Fibroblast of lung (primary cell): ENCODE results near the gene ZBTB37. TPM values are rescaled to one million over a fixed set of nuclear protein-coding genes. Genes with fewer than 3 reads are reported as not detected.

Experiments
- DNase-seq, 2 donors: peaks; one replicate each; pipeline versions ENCODE4 v3.0.0 to v3.0.0-alpha.2; 2010; ENCODE audit warnings: low read depth in 2 of 2
- H2AFZ ChIP-seq: 2 replicates; pipeline ENCODE4 v1.5.1; 2012; ENCODE audit warnings: low read length, control low read depth, inconsistent platforms
- H3K27ac ChIP-seq: 2 replicates; pipeline ENCODE4 v1.5.1; 2011; ENCODE audit warnings: low read length, control low read depth; ENCODE audit not compliant: insufficient read depth
- H3K27me3 ChIP-seq: 2 replicates; pipeline ENCODE4 v1.5.1; 2011; ENCODE audit warnings: mild to moderate bottlenecking, low read length; ENCODE audit not compliant: control insufficient read depth, insufficient read depth
- H3K36me3 ChIP-seq: 2 replicates; pipeline ENCODE4 v1.5.1; 2011; ENCODE audit warnings: low read length; ENCODE audit not compliant: control insufficient read depth, insufficient read depth
- H3K4me1 ChIP-seq: 2 replicates; pipeline ENCODE4 v1.5.1; 2011; ENCODE audit warnings: low read length; ENCODE audit not compliant: control insufficient read depth, insufficient read depth; ENCODE audit errors: extremely low read depth
- H3K4me2 ChIP-seq: 2 replicates; pipeline ENCODE4 v1.5.1; 2011; ENCODE audit warnings: low read length, control low read depth; ENCODE audit not compliant: insufficient read depth; ENCODE audit errors: extremely low read depth
- H3K4me3 ChIP-seq, 4 experiments: fragments of 200-600 bp in 1 of 4; sonication (generic) in 1 of 4; replicated peaks in 1 of 4; 2 replicates each; pipeline ENCODE4 v1.5.1; 2011 to 2016; ENCODE audit warnings: low read length in 4 of 4, low read depth in 3 of 4, mild to moderate bottlenecking in 3 of 4, control low read depth in 2 of 4, inconsistent platforms in 1 of 4, mixed read lengths in 1 of 4; ENCODE audit not compliant: insufficient read depth in 1 of 4; ENCODE audit errors: control extremely low read depth in 1 of 4
- H3K79me2 ChIP-seq: 2 replicates; pipeline ENCODE4 v1.5.1; 2012; ENCODE audit warnings: mild to moderate bottlenecking, low read length, inconsistent platforms; ENCODE audit not compliant: control insufficient read depth, insufficient read depth
- H3K9ac ChIP-seq: 2 replicates; pipeline ENCODE4 v1.5.1; 2011; ENCODE audit warnings: mild to moderate bottlenecking, low read length, control low read depth; ENCODE audit not compliant: insufficient read depth
- H3K9me3 ChIP-seq: 2 replicates; pipeline ENCODE4 v1.5.1; 2012; ENCODE audit warnings: low read depth, low read length; ENCODE audit not compliant: control insufficient read depth, insufficient read depth
- H4K20me1 ChIP-seq: 2 replicates; pipeline ENCODE4 v1.5.1; 2011; ENCODE audit warnings: low read length; ENCODE audit not compliant: control insufficient read depth, insufficient read depth; ENCODE audit errors: extremely low read depth
- CTCF ChIP-seq, 2 donors: IDR thresholded peaks in 1 of 2; conservative IDR thresholded peaks in 1 of 2; 1 replicate in 1 of 2; 2 replicates in 1 of 2; pipeline ENCODE4 v1.5.1; 2011 to 2012; ENCODE audit warnings: low read length in 2 of 2, control low read depth in 1 of 2, inconsistent platforms in 1 of 2, low read depth in 1 of 2, mild to moderate bottlenecking in 1 of 2
- EZH2 ChIP-seq: IDR thresholded peaks from 2 replicates; pipeline ENCODE4 v1.5.1; 2012; ENCODE audit warnings: low read length, control low read depth, mild to moderate bottlenecking; ENCODE audit errors: missing control alignments
- polyA plus RNA-seq, 2 donors: library from polyadenylated mRNA; depleted of rRNA in 1 of 2; stranded (reverse) in 1 of 2; unstranded in 1 of 2; fragments of >200 nt; gene quantifications; 2 replicates each; pipeline ENCODE4 v1.2.1, GENCODE V29; 2011 to 2012; ENCODE audit warnings: missing spikeins in 1 of 2
- total RNA-seq: library from RNA; depleted of rRNA; stranded (reverse); fragments of >200 nt; gene quantifications from 2 replicates; pipeline ENCODE4 v1.2.1, GENCODE V29; 2014

ZBTB37 gene
- total and polyA plus RNA-seq, 2 donors (not counting 1 experiment from before 2014, with no cell fraction given) = 3.0 to 8.3 TPM

GRCh38 chr1:173886746-173887611 is 18.8 kb downstream of the ZBTB37 start:
- no peak for DNase-seq

GRCh38 chr1:173887627-173888026 is 19.4 kb downstream of the ZBTB37 start:
- Histone ChIP-seq H3K79me2 (no peaks in the 10 kb centered on the region), H3K27ac (no peak overlapping the region), H3K4me3 (no peak overlapping the region), H3K9ac (no peak overlapping the region), H3K36me3 (peaks cover 3% of the 10 kb centered on the region), H3K9me3 (no peaks in the 10 kb centered on the region), H4K20me1 (no peaks in the 10 kb centered on the region), H3K4me2 (no peak overlapping the region), H3K27me3 (no peaks in the 10 kb centered on the region), H3K4me1 (no peaks in the 10 kb centered on the region), H2AFZ (no peak overlapping the region)
- DNase-seq = no peak
- TF ChIP-seq EZH2 = no peak
- no peak for TF ChIP-seq CTCF (conservative IDR thresholded peaks at IDR 0.05 in 1 of 2, IDR thresholded peaks at IDR 0.05 in 1 of 2; ENCODE audit: low read depth in 1 of 2, low read length in 2 of 2)

More at GRCh38 chr1:173886746-173887611, 18.8 kb downstream of the ZBTB37 start:
- Histone ChIP-seq H3K4me2 (no peak overlapping the region), H4K20me1 (no peaks in the 10 kb centered on the region), H3K4me3 (no peak overlapping the region), H3K4me1 (no peaks in the 10 kb centered on the region), H3K27ac (no peak overlapping the region), H3K9me3 (no peaks in the 10 kb centered on the region), H3K36me3 (peaks cover 3% of the 10 kb centered on the region), H3K27me3 (no peaks in the 10 kb centered on the region), H3K9ac (no peak overlapping the region), H3K79me2 (no peaks in the 10 kb centered on the region), H2AFZ (no peak overlapping the region)
- no peak for TF ChIP-seq CTCF (conservative IDR thresholded peaks at IDR 0.05 in 1 of 2, IDR thresholded peaks at IDR 0.05 in 1 of 2; ENCODE audit: low read depth in 1 of 2, low read length in 2 of 2)
- no peak for TF ChIP-seq EZH2

- Histone ChIP-seq H4K20me1 (no peaks in the 10 kb centered on the region), H3K79me2 (no peaks in the 10 kb centered on the region), H3K4me3 (no peak overlapping the region), H3K4me2 (no peak overlapping the region), H3K27ac (no peak overlapping the region), H3K9me3 (no peaks in the 10 kb centered on the region), H3K36me3 (peaks cover 3% of the 10 kb centered on the region), H3K27me3 (no peaks in the 10 kb centered on the region), H2AFZ (no peak overlapping the region), H3K4me1 (no peaks in the 10 kb centered on the region), H3K9ac (no peak overlapping the region)
- no peak for DNase-seq
- TF ChIP-seq EZH2 (no peak), CTCF (conservative IDR thresholded peaks at IDR 0.05 in 1 of 2, IDR thresholded peaks at IDR 0.05 in 1 of 2; ENCODE audit: low read depth in 1 of 2, low read length in 2 of 2) (no peak)
These were observed 20.6 kb downstream of the ZBTB37 start for GRCh38 chr1:173888749-173889148.
